Endodermal cell (in vitro differentiated cells): ENCODE results near the gene TP53I11. TPM values are rescaled to one million over a fixed set of nuclear protein-coding genes. Genes with fewer than 3 reads are reported as not detected.
A peak's percentile ranks its signal among the peaks of the same experiment; 100 is the strongest.

ENCODE experiments used
- DNase-seq: peaks from one replicate; pipeline ENCODE4 v3.0.0-alpha.2; 2017
- H3K27ac ChIP-seq: 2 replicates; pipeline ENCODE4 v1.5.1; 2013; ENCODE audit warnings: mild to moderate bottlenecking, low read depth, low read length, moderate library complexity
- H3K27me3 ChIP-seq: 2 replicates; pipeline ENCODE4 v1.6.1; 2013; ENCODE audit warnings: mild to moderate bottlenecking, low read length, moderate library complexity; ENCODE audit not compliant: insufficient read depth, control insufficient read depth, poor library complexity, severe bottlenecking
- H3K36me3 ChIP-seq: 2 replicates; pipeline ENCODE4 v1.7.0; 2013; ENCODE audit warnings: mild to moderate bottlenecking, low read length, moderate library complexity; ENCODE audit not compliant: control insufficient read depth, insufficient read depth
- H3K4me1 ChIP-seq: one replicate; pipeline ENCODE4 v1.7.0; 2013; ENCODE audit warnings: low read length; ENCODE audit not compliant: control insufficient read depth, insufficient read depth
- H3K4me3 ChIP-seq: 2 replicates; pipeline ENCODE4 v1.5.1; 2013; ENCODE audit warnings: mild to moderate bottlenecking, low read length, moderate library complexity
- H3K9ac ChIP-seq: 2 replicates; pipeline ENCODE4 v1.6.1; 2013; ENCODE audit warnings: mild to moderate bottlenecking, low read length, moderate library complexity; ENCODE audit not compliant: poor library complexity, severe bottlenecking; ENCODE audit errors: extremely low read depth
- H3K9me3 ChIP-seq: 2 replicates; pipeline ENCODE4 v1.6.1; 2013; ENCODE audit warnings: mild to moderate bottlenecking, low read length, moderate library complexity; ENCODE audit not compliant: control insufficient read depth
- H3K27ac Mint-ChIP-seq: 2 replicates; pipeline ENCODE4 v1.8.0; 2020; ENCODE audit warnings: mixed read lengths
- H3K27me3 Mint-ChIP-seq: 2 replicates; pipeline ENCODE4 v1.8.0; 2021; ENCODE audit warnings: mild to moderate bottlenecking, mixed read lengths; ENCODE audit not compliant: insufficient read depth
- H3K36me3 Mint-ChIP-seq: 2 replicates; pipeline ENCODE4 v1.8.0; 2020; ENCODE audit warnings: low read depth, mixed read lengths
- H3K4me1 Mint-ChIP-seq: 2 replicates; pipeline ENCODE4 v1.8.0; 2020; ENCODE audit warnings: mixed read lengths
- H3K4me3 Mint-ChIP-seq: 2 replicates; pipeline ENCODE4 v1.8.0; 2020; ENCODE audit warnings: mild to moderate bottlenecking, moderate library complexity, mixed read lengths
- H3K9me3 Mint-ChIP-seq: 2 replicates; pipeline ENCODE4 v1.8.0; 2020; ENCODE audit warnings: mild to moderate bottlenecking, mixed read lengths
- WGBS, 2 experiments: methylation state at CpG; one replicate each; pipeline versions ENCODE4 v1.1.5 to v1.1.7; 2013; ENCODE audit warnings: missing lambda C conversion rate in 2 of 2, mixed read lengths in 1 of 2; ENCODE audit not compliant: insufficient coverage in 1 of 2, insufficient read length in 1 of 2; 5-methylcytosine and 5-hydroxymethylcytosine counted together
- total RNA-seq, 2 donors: library from RNA; stranded (reverse); fragmentation: NEBNext Ultra II Directional in 1 of 2; extraction: Animal tissue kit (Norgen Biotek cat#: 25700) in 1 of 2; gene quantifications; 2 replicates in 1 of 2; 3 replicates in 1 of 2; pipeline ENCODE4 v1.2.1, GENCODE V29; 2021
- TF ChIP-seq, protein P1 (sequence below): fragments of 200-600 bp; sonication (generic); conservative IDR thresholded peaks from 2 replicates; pipeline ENCODE4 v1.5.0; 2021; ENCODE audit warnings: antibody characterized with exemption, mild to moderate bottlenecking

The TP53I11 gene
- total RNA-seq, 2 donors from 2014 or later: 136 to 203 TPM

DNA sequence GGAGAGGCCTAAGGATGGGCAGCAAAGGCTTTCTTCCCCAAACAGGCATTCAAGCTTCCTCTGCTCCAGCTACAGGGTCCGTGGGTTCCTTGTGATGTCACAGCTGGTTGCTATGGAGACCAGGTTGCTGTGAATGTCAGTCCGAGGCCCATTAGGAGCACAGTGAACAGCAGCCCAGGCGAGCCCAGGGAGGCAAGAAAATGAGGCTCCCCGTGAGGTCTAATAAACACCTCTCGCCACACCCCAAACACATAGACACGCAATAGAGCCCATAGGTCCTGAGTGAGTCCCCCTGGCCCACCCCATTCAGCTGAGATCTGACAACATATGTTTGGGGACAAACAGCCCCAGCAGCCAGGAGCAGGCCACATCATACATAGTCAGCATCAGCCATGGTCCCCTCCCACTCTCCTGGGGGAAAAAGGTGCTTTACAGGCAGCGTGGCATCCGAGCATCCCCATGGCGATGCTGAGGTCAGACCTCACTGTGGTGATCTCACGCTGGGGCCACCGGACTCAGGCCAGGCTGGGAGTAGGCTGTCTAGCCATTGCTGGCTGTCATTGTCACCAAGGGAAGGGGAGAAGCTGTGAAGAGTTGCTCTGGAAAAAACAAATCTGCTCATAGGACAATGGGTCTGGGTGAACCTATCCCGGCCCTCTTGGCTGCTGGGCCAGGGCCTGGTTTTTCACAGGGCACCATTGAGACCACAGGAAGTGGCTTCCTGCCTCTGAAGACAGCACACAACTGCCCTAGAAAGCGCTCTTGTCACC lies 23.1 kb upstream of the TP53I11 start:
- Mint-ChIP-seq H3K9me3 (no peaks in the 10 kb centered on the region), H3K36me3 (no peaks in the 10 kb centered on the region), H3K4me1 (peaks cover 27% of the 10 kb centered on the region), H3K27me3 (peaks cover 2% of the 10 kb centered on the region), H3K27ac (peak overlapping the region; percentile 56), H3K4me3 (no peak overlapping the region)
- TF ChIP-seq, protein P1, sequence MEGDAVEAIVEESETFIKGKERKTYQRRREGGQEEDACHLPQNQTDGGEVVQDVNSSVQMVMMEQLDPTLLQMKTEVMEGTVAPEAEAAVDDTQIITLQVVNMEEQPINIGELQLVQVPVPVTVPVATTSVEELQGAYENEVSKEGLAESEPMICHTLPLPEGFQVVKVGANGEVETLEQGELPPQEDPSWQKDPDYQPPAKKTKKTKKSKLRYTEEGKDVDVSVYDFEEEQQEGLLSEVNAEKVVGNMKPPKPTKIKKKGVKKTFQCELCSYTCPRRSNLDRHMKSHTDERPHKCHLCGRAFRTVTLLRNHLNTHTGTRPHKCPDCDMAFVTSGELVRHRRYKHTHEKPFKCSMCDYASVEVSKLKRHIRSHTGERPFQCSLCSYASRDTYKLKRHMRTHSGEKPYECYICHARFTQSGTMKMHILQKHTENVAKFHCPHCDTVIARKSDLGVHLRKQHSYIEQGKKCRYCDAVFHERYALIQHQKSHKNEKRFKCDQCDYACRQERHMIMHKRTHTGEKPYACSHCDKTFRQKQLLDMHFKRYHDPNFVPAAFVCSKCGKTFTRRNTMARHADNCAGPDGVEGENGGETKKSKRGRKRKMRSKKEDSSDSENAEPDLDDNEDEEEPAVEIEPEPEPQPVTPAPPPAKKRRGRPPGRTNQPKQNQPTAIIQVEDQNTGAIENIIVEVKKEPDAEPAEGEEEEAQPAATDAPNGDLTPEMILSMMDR: no peak
- Histone ChIP-seq H3K9ac (no peak overlapping the region), H3K36me3 (no peaks in the 10 kb centered on the region), H3K9me3 (no peaks in the 10 kb centered on the region), H3K27me3 (no peaks in the 10 kb centered on the region), H3K4me3 (no peak overlapping the region), H3K27ac (no peak overlapping the region), H3K4me1 (peaks cover 23% of the 10 kb centered on the region)
- peak; percentile 80 for DNase-seq
- 56 to 85% methylated on average over 5 to 13 of the region's 13 CpGs for WGBS, 2 experiments

DNA sequence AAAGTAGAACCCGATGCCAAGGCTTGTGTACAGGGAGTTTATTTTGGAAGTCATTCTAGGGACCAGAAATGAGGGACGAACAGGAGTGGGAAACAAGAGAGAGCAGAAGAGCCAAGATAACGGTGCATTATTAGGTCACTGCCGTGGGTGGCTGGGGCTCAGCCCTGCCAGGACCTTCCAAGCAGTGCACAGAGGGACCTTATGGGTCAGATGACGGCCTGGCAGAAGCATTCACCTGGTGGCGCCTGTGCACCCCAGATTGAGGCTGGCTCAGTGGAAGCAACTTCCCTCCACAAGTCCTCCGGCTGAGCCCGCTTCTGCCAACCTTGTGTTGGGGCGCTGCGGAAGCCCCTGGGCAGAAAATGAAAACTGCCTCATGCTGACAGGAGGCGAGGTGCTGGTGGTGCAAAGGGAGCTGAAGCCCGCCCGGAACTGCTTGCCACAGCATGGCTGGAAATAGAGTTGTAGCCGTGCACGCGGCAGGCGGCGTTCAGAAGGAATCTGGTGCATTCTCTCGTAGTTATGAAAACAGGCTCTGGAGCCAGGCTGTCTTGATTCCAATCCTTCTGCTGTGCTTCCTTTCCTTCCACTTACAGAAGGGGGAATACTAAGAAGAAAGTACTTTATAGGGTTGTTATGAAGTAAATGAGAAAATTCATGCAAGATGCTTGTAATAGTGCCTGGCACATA lies 22.2 kb upstream of the TP53I11 start:
- Mint-ChIP-seq H3K27ac (no peak overlapping the region), H3K4me1 (peaks cover 28% of the 10 kb centered on the region), H3K4me3 (no peak overlapping the region), H3K9me3 (no peaks in the 10 kb centered on the region), H3K27me3 (peaks cover 2% of the 10 kb centered on the region), H3K36me3 (no peaks in the 10 kb centered on the region)
- no peak overlapping the region for H3K9ac ChIP-seq
- TF ChIP-seq, protein P1: no peak
- H3K4me3 ChIP-seq: no peak overlapping the region
- H3K27ac ChIP-seq: no peak overlapping the region
- no peaks in the 10 kb centered on the region for H3K27me3 ChIP-seq
- peaks cover 21% of the 10 kb centered on the region for H3K4me1 ChIP-seq
- DNase-seq: no peak
- no peaks in the 10 kb centered on the region for H3K36me3 ChIP-seq
- H3K9me3 ChIP-seq: no peaks in the 10 kb centered on the region
- WGBS, 2 experiments: 91 to 97% methylated on average over 12 to 19 of the region's 19 CpGs

DNA sequence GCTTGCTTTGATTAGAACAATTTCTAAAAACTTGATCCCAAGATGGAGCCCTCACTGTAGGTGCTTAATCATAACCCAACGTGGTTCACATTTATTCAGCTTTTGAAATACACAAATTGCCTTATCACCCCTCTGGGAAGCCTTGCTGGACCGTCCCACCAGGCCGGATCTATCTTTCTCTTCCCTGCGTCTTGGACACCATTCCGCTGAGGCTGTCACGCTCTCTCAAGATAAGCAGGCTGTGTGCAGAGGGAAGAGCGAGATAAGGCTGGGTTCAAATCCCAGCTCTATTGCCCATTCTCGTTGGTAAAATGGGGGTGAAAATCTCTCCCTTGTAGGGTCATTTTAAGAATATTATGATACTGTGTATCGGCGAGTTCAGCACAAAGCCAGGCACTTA lies 20.5 kb upstream of the TP53I11 start:
- Mint-ChIP-seq H3K27ac (no peak overlapping the region), H3K9me3 (no peaks in the 10 kb centered on the region), H3K36me3 (no peaks in the 10 kb centered on the region), H3K4me3 (no peak overlapping the region), H3K27me3 (peaks cover 2% of the 10 kb centered on the region), H3K4me1 (peaks cover 28% of the 10 kb centered on the region)
- no peaks in the 10 kb centered on the region for H3K9me3 ChIP-seq
- DNase-seq: no peak
- no peaks in the 10 kb centered on the region for H3K36me3 ChIP-seq
- H3K27ac ChIP-seq: no peak overlapping the region
- no peak overlapping the region for H3K4me3 ChIP-seq
- no peak overlapping the region for H3K9ac ChIP-seq
- peaks cover 12% of the 10 kb centered on the region for H3K4me1 ChIP-seq
- TF ChIP-seq, protein P1: no peak
- no peaks in the 10 kb centered on the region for H3K27me3 ChIP-seq
- WGBS, 2 experiments: 93 to 97% methylated on average over 9 to 10 of the region's 10 CpGs
